CD14-positive monocyte (primary cell): ENCODE data around the gene SETDB1. TPM values are rescaled to one million over a fixed set of nuclear protein-coding genes. Genes with fewer than 3 reads are reported as not detected.

Source experiments
- DNase-seq, 3 donors: peaks; one replicate each; pipeline ENCODE4 v3.0.0-alpha.2; 2011 to 2022
- H2AFZ ChIP-seq: 2 replicates; pipeline ENCODE4 v1.6.0; 2012; ENCODE audit warnings: mild to moderate bottlenecking, low read depth, low read length, inconsistent platforms; ENCODE audit not compliant: insufficient read depth, poor library complexity, severe bottlenecking
- H3K27ac ChIP-seq, 2 donors: 1 replicate in 1 of 2; 2 replicates in 1 of 2; pipeline ENCODE4 v1.5.1; 2012 to 2013; ENCODE audit warnings: low read length in 2 of 2, control low read depth in 1 of 2, inconsistent platforms in 1 of 2, low read depth in 1 of 2, mild to moderate bottlenecking in 1 of 2
- H3K27me3 ChIP-seq, 2 donors: one replicate each; pipeline versions ENCODE4 v1.6.0 to v1.6.1; 2011 to 2013; ENCODE audit warnings: low read length in 2 of 2; ENCODE audit not compliant: control insufficient read depth in 2 of 2, insufficient read depth in 2 of 2
- H3K36me3 ChIP-seq, 2 donors: replicated peaks in 1 of 2; 1 replicate in 1 of 2; 2 replicates in 1 of 2; pipeline versions ENCODE4 v1.5.1 to v1.6.1; 2012 to 2013; ENCODE audit warnings: low read length in 2 of 2, control low read depth in 1 of 2, inconsistent platforms in 1 of 2, mild to moderate bottlenecking in 1 of 2; ENCODE audit not compliant: insufficient read depth in 2 of 2, control insufficient read depth in 1 of 2
- H3K4me1 ChIP-seq, 2 donors: 1 replicate in 1 of 2; 2 replicates in 1 of 2; pipeline versions ENCODE4 v1.5.1 to v1.6.1; 2012 to 2013; ENCODE audit warnings: low read length in 2 of 2, control low read depth in 1 of 2, inconsistent platforms in 1 of 2, mild to moderate bottlenecking in 1 of 2, moderate library complexity in 1 of 2; ENCODE audit not compliant: insufficient read depth in 2 of 2, control insufficient read depth in 1 of 2
- H3K4me2 ChIP-seq: replicated peaks from 2 replicates; pipeline ENCODE3; 2012; ENCODE audit warnings: low read length, moderate library complexity, mild to moderate bottlenecking; ENCODE audit not compliant: poor library complexity, severe bottlenecking; ENCODE audit errors: extremely low read depth
- H3K4me3 ChIP-seq, 3 experiments: fragments of 200-600 bp in 1 of 3; sonication (generic) in 1 of 3; replicated peaks in 1 of 3; 1 replicate in 2 of 3; 2 replicates in 1 of 3; pipeline ENCODE4 v1.5.1; 2011 to 2013; ENCODE audit warnings: low read length in 3 of 3, mild to moderate bottlenecking in 3 of 3, control low read depth in 2 of 3, low read depth in 2 of 3, inconsistent platforms in 1 of 3, moderate library complexity in 1 of 3
- H3K79me2 ChIP-seq: 2 replicates; pipeline ENCODE4 v1.6.0; 2012; ENCODE audit warnings: mild to moderate bottlenecking, control low read depth, inconsistent platforms, low read length, moderate library complexity; ENCODE audit not compliant: insufficient read depth
- H3K9ac ChIP-seq: 2 replicates; pipeline ENCODE4 v1.6.0; 2017; ENCODE audit warnings: low read length, mild to moderate bottlenecking; ENCODE audit not compliant: insufficient read depth, poor library complexity, severe bottlenecking
- H3K9me3 ChIP-seq, 2 donors: replicated peaks in 1 of 2; 1 replicate in 1 of 2; 2 replicates in 1 of 2; pipeline versions ENCODE4 v1.5.1 to v1.6.1; 2012 to 2013; ENCODE audit warnings: low read length in 2 of 2, control low read depth in 1 of 2; ENCODE audit not compliant: control insufficient read depth in 1 of 2, insufficient read depth in 1 of 2
- H4K20me1 ChIP-seq: 2 replicates; pipeline ENCODE4 v1.6.0; 2012; ENCODE audit warnings: mild to moderate bottlenecking, low read length, control low read depth, moderate library complexity; ENCODE audit not compliant: insufficient read depth
- H3K27ac Mint-ChIP-seq, 7 donors: one replicate each; pipeline ENCODE4 v1.8.0; 2020; ENCODE audit warnings: mild to moderate bottlenecking in 7 of 7, mixed read lengths in 7 of 7, moderate library complexity in 6 of 7, inconsistent platforms in 2 of 7
- H3K27me3 Mint-ChIP-seq, 3 donors: one replicate each; pipeline ENCODE4 v1.8.0; 2021 to 2022; ENCODE audit warnings: low read depth in 3 of 3, mild to moderate bottlenecking in 3 of 3, mixed read lengths in 3 of 3, moderate library complexity in 3 of 3, inconsistent platforms in 1 of 3
- H3K36me3 Mint-ChIP-seq, 2 donors: one replicate each; pipeline ENCODE4 v1.8.0; 2020; ENCODE audit warnings: mixed read lengths in 2 of 2, inconsistent platforms in 1 of 2, mild to moderate bottlenecking in 1 of 2
- H3K4me1 Mint-ChIP-seq: one replicate; pipeline ENCODE4 v1.8.0; 2020; ENCODE audit warnings: mild to moderate bottlenecking, mixed read lengths
- H3K4me3 Mint-ChIP-seq, 2 donors: one replicate each; pipeline ENCODE4 v1.8.0; 2020; ENCODE audit warnings: mild to moderate bottlenecking in 2 of 2, mixed read lengths in 2 of 2, moderate library complexity in 1 of 2
- H3K9me3 Mint-ChIP-seq, 7 donors: one replicate each; pipeline ENCODE4 v1.8.0; 2020 to 2022; ENCODE audit warnings: mixed read lengths in 7 of 7, mild to moderate bottlenecking in 6 of 7, moderate library complexity in 6 of 7, inconsistent platforms in 2 of 7
- CTCF ChIP-seq: fragments of 200-600 bp; IDR thresholded peaks from one replicate; pipeline ENCODE4 v1.8.0; 2022; ENCODE audit warnings: antibody characterized with exemption, mild to moderate bottlenecking
- WGBS: methylation state at CpG from one replicate; pipeline ENCODE4 v1.1.5; 2013; ENCODE audit warnings: missing lambda C conversion rate; ENCODE audit not compliant: insufficient coverage; 5-methylcytosine and 5-hydroxymethylcytosine counted together
- intact Hi-C, 2 donors: fragments of 100-400 bp; cut with micrococcal nuclease; formaldehyde crosslinking; loops; one replicate each; pipeline versions ENCODE4 v1.15.0 to v1.15.1; 2023
- polyA plus RNA-seq, 3 donors: library from polyadenylated mRNA; depleted of rRNA in 1 of 3; unstranded in 2 of 3; stranded (reverse) in 1 of 3; fragments of 300-500 nt in 2 of 3; fragments of >200 nt in 1 of 3; fragmentation: Illumina TruSeq in 2 of 3; gene quantifications; 1 replicate in 2 of 3; 2 replicates in 1 of 3; pipeline ENCODE4 v1.2.3, GENCODE V29; 2012 to 2021

Gene SETDB1
- polyA plus RNA-seq, 3 donors, result 13.9 to 69.4 (median 15.5) TPM

DNA sequence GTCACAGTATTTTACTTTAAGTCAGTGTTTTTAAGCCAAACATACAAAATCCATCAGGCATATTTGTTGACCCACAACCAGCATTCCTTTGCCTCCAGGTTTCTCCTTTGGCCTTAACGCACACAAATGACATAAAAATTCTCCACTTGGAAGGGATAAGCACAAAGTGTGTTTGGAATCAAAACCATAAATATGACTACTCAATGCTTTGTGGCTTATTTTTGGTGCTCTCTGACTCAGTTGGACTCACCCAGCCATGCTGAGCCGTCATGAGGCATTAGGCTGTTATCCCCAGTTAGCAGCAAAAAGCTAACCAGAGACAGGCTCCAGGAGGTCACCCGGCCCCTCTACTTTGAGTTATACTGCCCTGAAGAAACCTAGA, 83.0 kb downstream of the SETDB1 start:
- peaks cover 53% of the 10 kb centered on the region for H3K79me2 ChIP-seq
- Mint-ChIP-seq H3K27me3 (peaks cover 0 to 10% (median 0%) of the 10 kb centered on the region in 3 donors), H3K4me3 (peak overlapping the region; percentile 97 to 98), H3K36me3 (peaks cover 4 to 10% of the 10 kb centered on the region in 2 donors), H3K4me1 (peaks cover 53% of the 10 kb centered on the region), H3K9me3 (no peaks in the 10 kb centered on the region), H3K27ac (peak overlapping the region; percentile 97 to 99 (median 99))
- no peak for DNase-seq
- H3K4me2 ChIP-seq, result peak overlapping the region; percentile 89
- intact Hi-C loops, result loop anchor here (5.0 to 10.0 kb wide), 6 partner anchors 37 to 158 kb away; partner anchors contain the start of genes LYSMD1 (in 2 of the 2), SCNM1 (in 2 of the 2), ARNT (in 1 of the 2) and CDC42SE1 (in 1 of the 2)
- H3K9ac ChIP-seq, result peak overlapping the region; percentile 87
- no peaks in the 10 kb centered on the region for H4K20me1 ChIP-seq
- 88% methylated on average over 2 of the region's 3 CpGs for WGBS
- peaks cover 44 to 50% of the 10 kb centered on the region in 2 donors for H3K4me1 ChIP-seq
- no peak for TF ChIP-seq CTCF
- H3K36me3 ChIP-seq, result peaks cover 0 to 9% of the 10 kb centered on the region in 2 donors
- no peaks in the 10 kb centered on the region for H3K9me3 ChIP-seq
- H3K27ac ChIP-seq, result peak overlapping the region in 1 of 2 donors; percentile 95
- peak overlapping the region; percentile 93 for H2AFZ ChIP-seq
- H3K27me3 ChIP-seq, result no peaks in the 10 kb centered on the region
- peak overlapping the region in 2 of 3 experiments; percentile 73 to 88 for H3K4me3 ChIP-seq

GRCh38 chr1:151009674-151010345, 83.6 kb downstream of the SETDB1 start:
- Histone ChIP-seq H3K4me1 (peaks cover 38 to 44% of the 10 kb centered on the region in 2 donors), H3K27me3 (no peaks in the 10 kb centered on the region), H3K4me2 (no peak overlapping the region), H3K79me2 (peaks cover 47% of the 10 kb centered on the region), H3K36me3 (peaks cover 0 to 9% of the 10 kb centered on the region in 2 donors), H3K4me3 (no peak overlapping the region), H3K9ac (no peak overlapping the region), H3K27ac (no peak overlapping the region), H3K9me3 (no peaks in the 10 kb centered on the region), H4K20me1 (no peaks in the 10 kb centered on the region), H2AFZ (no peak overlapping the region)
- no peak for TF ChIP-seq CTCF
- H3K4me3 Mint-ChIP-seq, result no peak overlapping the region
- peaks cover 49% of the 10 kb centered on the region for H3K4me1 Mint-ChIP-seq
- peaks cover 0 to 10% (median 0%) of the 10 kb centered on the region in 3 donors for H3K27me3 Mint-ChIP-seq
- DNase-seq, result no peak
- peak overlapping the region in 1 of 7 donors; percentile 57 for H3K27ac Mint-ChIP-seq
- WGBS, result 100% methylated on average over 2 of the region's 8 CpGs
- peaks cover 4 to 11% of the 10 kb centered on the region in 2 donors for H3K36me3 Mint-ChIP-seq
- intact Hi-C loops, result loop anchor here (5.0 to 10.0 kb wide), 7 partner anchors 37 to 157 kb away; partner anchors contain the start of genes LYSMD1 (in 2 of the 2), SCNM1 (in 2 of the 2), ARNT (in 1 of the 2) and C1orf56 (in 1 of the 2)
- H3K9me3 Mint-ChIP-seq, result no peaks in the 10 kb centered on the region
